Activated T-cell treated with anti-CD3 and anti-CD28 coated beads, Interleukin-2, amount 50 U/mL, for 48 hours (primary cell): Measurements from ENCODE around the gene GNG12.
A peak's percentile ranks its signal among the peaks of the same experiment; 100 is the strongest.

Experiments
- DNase-seq, 2 experiments: peaks; one replicate each; pipeline ENCODE4 v3.0.0-alpha.2; 2020

Gene GNG12

GRCh38 chr1:67777440-67777839 lies 55.8 kb downstream of the GNG12 start:
- no peak for DNase-seq

GRCh38 chr1:67777016-67777415 lies 56.3 kb downstream of the GNG12 start:
- DNase-seq, result no peak

GRCh38 chr1:67773462-67773861 lies 59.8 kb downstream of the GNG12 start:
- DNase-seq, result no peak

GRCh38 chr1:67771749-67772148 lies 61.5 kb downstream of the GNG12 start:
- DNase-seq, result no peak

GRCh38 chr1:67771152-67771551 lies 62.1 kb downstream of the GNG12 start:
- no peak for DNase-seq

- DNase-seq, result no peak
Measured at GRCh38 chr1:67769633-67770256, 63.5 kb downstream of the GNG12 start.

GRCh38 chr1:67768480-67768879 lies 64.8 kb downstream of the GNG12 start:
- no peak for DNase-seq

GRCh38 chr1:67767103-67767782 lies 66.0 kb downstream of the GNG12 start:
- no peak for DNase-seq

GRCh38 chr1:67766141-67766978 lies 66.9 kb downstream of the GNG12 start:
- peak; percentile 57 to 60 for DNase-seq

- DNase-seq, result no peak
Measured at GRCh38 chr1:67764633-67765032, 68.6 kb downstream of the GNG12 start.

GRCh38 chr1:67761730-67762129 lies 71.5 kb downstream of the GNG12 start:
- DNase-seq, result no peak

- no peak for DNase-seq
Measured at GRCh38 chr1:67761091-67761490, 72.2 kb downstream of the GNG12 start.

- peak; percentile 71 to 73 for DNase-seq
Measured at GRCh38 chr1:67760030-67760821, 73.0 kb downstream of the GNG12 start.

GRCh38 chr1:67759692-67760029 lies 73.6 kb downstream of the GNG12 start:
- no peak for DNase-seq

GRCh38 chr1:67759066-67759465 lies 74.2 kb downstream of the GNG12 start:
- DNase-seq, result no peak

GRCh38 chr1:67755619-67756018 lies 77.6 kb downstream of the GNG12 start:
- no peak for DNase-seq

- no peak for DNase-seq
Measured at GRCh38 chr1:67755160-67755559, 78.1 kb downstream of the GNG12 start.

- no peak for DNase-seq
Measured at GRCh38 chr1:67754526-67754920, 78.7 kb downstream of the GNG12 start.

- peak; percentile 40 to 50 for DNase-seq
Measured at GRCh38 chr1:67753776-67754525, 79.3 kb downstream of the GNG12 start.

- no peak for DNase-seq
Measured at GRCh38 chr1:67752306-67752705, 81.0 kb downstream of the GNG12 start.

GRCh38 chr1:67750691-67751054 lies 82.6 kb downstream of the GNG12 start:
- no peak for DNase-seq
